ENCODE data around the gene TOM1L1. TPM values are rescaled to one million over a fixed set of nuclear protein-coding genes. Genes with fewer than 3 reads are reported as not detected.

TOM1L1 gene
- total RNA-seq, 2 experiments from 2014 or later, result not detected

- Histone ChIP-seq H3K9me2 (ENCODE audit: insufficient read depth, low read length) (no peaks in the 10 kb centered on the region), H2AFZ (ENCODE audit: low read length) (no peak overlapping the region), H4K20me1 (ENCODE audit: insufficient read depth, low read length) (no peaks in the 10 kb centered on the region), H3K9me3 (ENCODE audit: low read length) (no peaks in the 10 kb centered on the region), H3K4me3 (ENCODE audit: low read depth, low read length, poor library complexity, severe bottlenecking) (no peak overlapping the region), H3K79me2 (ENCODE audit: insufficient read depth, low read depth, low read length) (no peaks in the 10 kb centered on the region), H3K4me1 (ENCODE audit: insufficient read depth, low read length, poor library complexity, severe bottlenecking) (no peaks in the 10 kb centered on the region), H3K27ac (ENCODE audit: low read depth, low read length, poor library complexity, severe bottlenecking) (no peak overlapping the region), H3K4me2 (ENCODE audit: low read length) (no peak overlapping the region), H3K36me3 (ENCODE audit: insufficient read depth, low read length) (no peaks in the 10 kb centered on the region)
- TF ChIP-seq CTCF (conservative IDR thresholded peaks at IDR 0.05; ENCODE audit: low read length), result no peak
- no peak for TF ChIP-seq EZH2phosphoT487 (IDR thresholded peaks at IDR 0.05; ENCODE audit: borderline replicate concordance, low read depth, low read length)
- CTCF ChIA-PET (ENCODE audit: unreplicated experiment), result no interaction called here
- no TSS peak for BruUV-seq (replicated peaks)
- DNase-seq (ENCODE audit: low spot score), result no peak
- POLR2A ChIA-PET, result interaction anchor here (0.6 kb wide), 1 partner anchor 25 kb away, joined by 5 read pairs; no protein-coding TSS in a partner anchor
- intact Hi-C loops (cut with micrococcal nuclease; ENCODE audit: unreplicated experiment), result no loop called here
These were observed 26.9 kb downstream of the TOM1L1 start for GRCh38 chr17:54927525-54927924.

GRCh38 chr17:54932711-54933110 is 32.1 kb downstream of the TOM1L1 start:
- no peak for TF ChIP-seq EZH2phosphoT487 (IDR thresholded peaks at IDR 0.05; ENCODE audit: borderline replicate concordance, low read depth, low read length)
- no peak for TF ChIP-seq CTCF (conservative IDR thresholded peaks at IDR 0.05; ENCODE audit: low read length)
- H3K4me3 ChIP-seq (ENCODE audit: low read depth, low read length, poor library complexity, severe bottlenecking), result no peak overlapping the region
- H3K79me2 ChIP-seq (ENCODE audit: insufficient read depth, low read depth, low read length), result no peaks in the 10 kb centered on the region
- intact Hi-C loops (cut with micrococcal nuclease; ENCODE audit: unreplicated experiment), result no loop called here
- H4K20me1 ChIP-seq (ENCODE audit: insufficient read depth, low read length), result no peaks in the 10 kb centered on the region
- H3K4me2 ChIP-seq (ENCODE audit: low read length), result no peak overlapping the region
- ChIA-PET POLR2A (no interaction called here), CTCF (ENCODE audit: unreplicated experiment) (no interaction called here)
- no peaks in the 10 kb centered on the region for H3K4me1 ChIP-seq (ENCODE audit: insufficient read depth, low read length, poor library complexity, severe bottlenecking)
- H3K9me3 ChIP-seq (ENCODE audit: low read length), result no peaks in the 10 kb centered on the region
- no peak overlapping the region for H2AFZ ChIP-seq (ENCODE audit: low read length)
- no TSS peak for BruUV-seq (replicated peaks)
- H3K27ac ChIP-seq (ENCODE audit: low read depth, low read length, poor library complexity, severe bottlenecking), result no peak overlapping the region
- no peak for DNase-seq (ENCODE audit: low spot score)
- no peaks in the 10 kb centered on the region for H3K36me3 ChIP-seq (ENCODE audit: insufficient read depth, low read length)
- no peaks in the 10 kb centered on the region for H3K9me2 ChIP-seq (ENCODE audit: insufficient read depth, low read length)

- CTCF ChIA-PET (ENCODE audit: unreplicated experiment), result no interaction called here
- Histone ChIP-seq H3K27ac (ENCODE audit: low read depth, low read length, poor library complexity, severe bottlenecking) (no peak overlapping the region), H3K4me3 (ENCODE audit: low read depth, low read length, poor library complexity, severe bottlenecking) (no peak overlapping the region), H3K36me3 (ENCODE audit: insufficient read depth, low read length) (no peaks in the 10 kb centered on the region), H4K20me1 (ENCODE audit: insufficient read depth, low read length) (no peaks in the 10 kb centered on the region), H3K79me2 (ENCODE audit: insufficient read depth, low read depth, low read length) (no peaks in the 10 kb centered on the region), H3K9me2 (ENCODE audit: insufficient read depth, low read length) (no peaks in the 10 kb centered on the region), H3K4me2 (ENCODE audit: low read length) (no peak overlapping the region), H3K9me3 (ENCODE audit: low read length) (no peaks in the 10 kb centered on the region), H2AFZ (ENCODE audit: low read length) (no peak overlapping the region), H3K4me1 (ENCODE audit: insufficient read depth, low read length, poor library complexity, severe bottlenecking) (no peaks in the 10 kb centered on the region)
- BruUV-seq (replicated peaks), result no TSS peak
- intact Hi-C loops (cut with micrococcal nuclease; ENCODE audit: unreplicated experiment), result no loop called here
- POLR2A ChIA-PET, result interaction anchor here (0.7 kb wide), 2 partner anchors 55 to 159 kb away, joined by 3 read pairs; no protein-coding TSS in a partner anchor
- no peak for TF ChIP-seq CTCF (conservative IDR thresholded peaks at IDR 0.05; ENCODE audit: low read length)
- no peak for TF ChIP-seq EZH2phosphoT487 (IDR thresholded peaks at IDR 0.05; ENCODE audit: borderline replicate concordance, low read depth, low read length)
- DNase-seq (ENCODE audit: low spot score), result no peak
These were observed 33.3 kb downstream of the TOM1L1 start for GRCh38 chr17:54933921-54934320.
